Epidermal melanocyte (primary cell): ENCODE results near the gene RABAC1.
A peak's percentile ranks its signal among the peaks of the same experiment; 100 is the strongest.
"Not testable (repeated sequence)": the region's sequence is repeated elsewhere in the genome, so short reads cannot be mapped to it uniquely, and the experiment has no call there.

Experiments used
- DNase-seq: peaks from one replicate; pipeline ENCODE4 v3.0.0; 2011; ENCODE audit warnings: low spot score; ENCODE audit not compliant: insufficient read length

The RABAC1 gene

GRCh38 chr19:41947091-41947490 is 12.0 kb downstream of the RABAC1 start:
- DNase-seq, result no peak

GRCh38 chr19:41945135-41945766 is 13.9 kb downstream of the RABAC1 start:
- no peak for DNase-seq

- DNase-seq, result peak; percentile 78
Observed at GRCh38 chr19:41944336-41944735, 14.8 kb downstream of the RABAC1 start.

- no peak for DNase-seq
Observed at GRCh38 chr19:41941410-41942202, 17.5 kb downstream of the RABAC1 start.

- DNase-seq, result no peak
Observed at GRCh38 chr19:41940731-41941409, 18.3 kb downstream of the RABAC1 start.

GRCh38 chr19:41939861-41940730 is 19.0 kb downstream of the RABAC1 start:
- DNase-seq, result no peak

- not testable (repeated sequence) for DNase-seq
Observed at GRCh38 chr19:41939209-41939608, 19.9 kb downstream of the RABAC1 start.

- no peak for DNase-seq
Observed at GRCh38 chr19:41937525-41938468, 21.3 kb downstream of the RABAC1 start.

- DNase-seq, result no peak
Observed at GRCh38 chr19:41936961-41937360, 22.2 kb downstream of the RABAC1 start.

- DNase-seq, result no peak
Observed at GRCh38 chr19:41936416-41936850, 22.7 kb downstream of the RABAC1 start.

- DNase-seq, result no peak
Observed at GRCh38 chr19:41935760-41936415, 23.2 kb downstream of the RABAC1 start.

GRCh38 chr19:41934849-41935374 is 24.2 kb downstream of the RABAC1 start:
- peak; percentile 92 for DNase-seq

GRCh38 chr19:41933693-41934426 is 25.3 kb downstream of the RABAC1 start:
- no peak for DNase-seq

GRCh38 chr19:41932720-41933332 is 26.3 kb downstream of the RABAC1 start:
- no peak for DNase-seq

- DNase-seq, result no peak
Observed at GRCh38 chr19:41932259-41932719, 26.8 kb downstream of the RABAC1 start.

- DNase-seq, result no peak
Observed at GRCh38 chr19:41930926-41931592, 28.1 kb downstream of the RABAC1 start.

GRCh38 chr19:41930322-41930722 is 28.8 kb downstream of the RABAC1 start:
- no peak for DNase-seq
